Calu3 (cell line): ENCODE measurements around the gene CYSTM1. TPM values are rescaled to one million over a fixed set of nuclear protein-coding genes. Genes with fewer than 3 reads are reported as not detected.

ENCODE experiments used
- Bru-seq: library from RNA; stranded (reverse); fragments of 400-500 nt; gene quantifications from one replicate; lab custom pipeline; 2021; lab: Mats Ljungman, UMichigan
- BruChase-seq, 2 experiments: library from RNA; stranded (reverse); fragments of 400-500 nt; gene quantifications; one replicate each; lab custom pipeline; 2021; lab: Mats Ljungman, UMichigan
- BruUV-seq: library from RNA; stranded (reverse); fragments of 400-500 nt; replicated peaks from 2 replicates; lab custom pipeline; 2021; lab: Mats Ljungman, UMichigan
- CTCF ChIA-PET: fragments of 300-600 bp; sonication (Branson Sonifier 250); formaldehyde crosslinking; loops from one replicate; lab custom pipeline; 2022; ENCODE audit warnings: antibody characterized with exemption; lab: Charles Lee
- DNase-seq: peaks from one replicate; pipeline ENCODE4 v3.0.0; 2022
- H3K27ac Mint-ChIP-seq: one replicate; pipeline ENCODE4 v1.8.0; 2022; ENCODE audit warnings: mixed read lengths; ENCODE audit not compliant: unreplicated experiment
- H3K27me3 Mint-ChIP-seq: one replicate; pipeline ENCODE4 v1.8.0; 2022; ENCODE audit warnings: mixed read lengths; ENCODE audit not compliant: unreplicated experiment
- H3K36me3 Mint-ChIP-seq: one replicate; pipeline ENCODE4 v1.8.0; 2022; ENCODE audit warnings: mild to moderate bottlenecking, moderate library complexity, mixed read lengths; ENCODE audit not compliant: insufficient read depth, unreplicated experiment
- H3K4me1 Mint-ChIP-seq: one replicate; pipeline ENCODE4 v1.8.0; 2022; ENCODE audit warnings: mild to moderate bottlenecking, low read depth, mixed read lengths; ENCODE audit not compliant: unreplicated experiment
- H3K4me3 Mint-ChIP-seq: one replicate; pipeline ENCODE4 v1.8.0; 2022; ENCODE audit warnings: mild to moderate bottlenecking, low read depth, moderate library complexity, mixed read lengths; ENCODE audit not compliant: unreplicated experiment
- H3K9me3 Mint-ChIP-seq: one replicate; pipeline ENCODE4 v1.8.0; 2022; ENCODE audit warnings: low read depth, mixed read lengths; ENCODE audit not compliant: unreplicated experiment
- CTCF ChIP-seq: fragments of 200-600 bp; IDR thresholded peaks from one replicate; pipeline ENCODE4 v1.8.0; 2022; ENCODE audit warnings: antibody characterized with exemption; ENCODE audit not compliant: unreplicated experiment
- intact Hi-C: fragments of 100-400 bp; cut with micrococcal nuclease; formaldehyde crosslinking; loops from one replicate; pipeline ENCODE4 v1.10.0; 2022; ENCODE audit not compliant: unreplicated experiment
- long read RNA-seq: library from polyadenylated mRNA; stranded (forward); transcript quantifications from one replicate; pipeline ENCODE4 v2.0.0, GENCODE V29; 2022
- total RNA-seq: library from RNA; stranded (reverse); gene quantifications from 2 replicates; pipeline ENCODE4 v1.2.3, GENCODE V29; 2022

CYSTM1 gene
- 198 and 259 TPM in 2 replicates for total RNA-seq
- percentile 94 among the genes with signal in this experiment for Bru-seq, nascent RNA
- percentile 73 among the genes with signal in this experiment for BruChase-seq, experiment 1, labeled RNA remaining after a 6-hour chase
- BruChase-seq, experiment 2, labeled RNA remaining after a 2-hour chase = percentile 65 among the genes with signal in this experiment
- long read RNA-seq, transcript CYSTM1-201 (3 exons, 1,336 nt) = major isoform, 741 of 869 reads
- long read RNA-seq, partial matches to known transcripts = 65 of 869 reads
- long read RNA-seq, other reads (novel, unspliced or antisense) = 60 of 869 reads

- intact Hi-C loops = loop anchor here (5.0 kb wide), 1 partner anchor 173 kb away; the partner anchor contains the start of gene HBEGF
- TF ChIP-seq CTCF = no peak
- Mint-ChIP-seq H3K27ac (peak within 1 kb of the TSS; percentile 97), H3K27me3 (peaks cover 16% of the 10 kb centered on the region), H3K9me3 (no peaks in the 10 kb centered on the region), H3K4me3 (peak within 1 kb of the TSS; percentile 88), H3K4me1 (peaks cover 42% of the 10 kb centered on the region), H3K36me3 (peaks cover 55% of the 10 kb centered on the region)
- peak; percentile 99 for DNase-seq
- TSS peak; percentile 83 for BruUV-seq
- CTCF ChIA-PET = interaction anchor here (0.5 to 2.2 kb wide), 2 partner anchors 10 to 56 kb away, joined by 3 to 7 read pairs; no protein-coding TSS in a partner anchor
Measured at GRCh38 chr5:140174465-140175366, at the start of gene CYSTM1. Gene CYSTM1, plus strand, starts transcription at chr5:140175188. Its CDS starts 19,278 bp downstream, at chr5:140194466.

- H3K36me3 Mint-ChIP-seq = no peaks in the 10 kb centered on the region
- H3K27me3 Mint-ChIP-seq = no peaks in the 10 kb centered on the region
- peaks cover 13% of the 10 kb centered on the region for H3K4me1 Mint-ChIP-seq
- CTCF ChIA-PET = interaction anchor here (1.3 kb wide), 1 partner anchor 7 kb away, joined by 3 read pairs; no protein-coding TSS in a partner anchor
- DNase-seq = no peak
- H3K4me3 Mint-ChIP-seq = no peak within 1 kb of the TSS
- no peak for TF ChIP-seq CTCF
- no TSS peak for BruUV-seq
- no peaks in the 10 kb centered on the region for H3K9me3 Mint-ChIP-seq
- H3K27ac Mint-ChIP-seq = no peak within 1 kb of the TSS
- intact Hi-C loops = no loop called here
Measured at GRCh38 chr5:140125637-140126036, 49.4 kb upstream of the CYSTM1 start, which contains the start of gene IGIP. Gene IGIP, plus strand, starts transcription at chr5:140125937. Its CDS starts 2,540 bp downstream, at chr5:140128477.

- CTCF ChIA-PET = interaction anchor here (0.9 to 1.3 kb wide), 2 partner anchors 8 to 12 kb away, joined by 3 to 4 read pairs; partner anchors contain the start of gene PURA
- Mint-ChIP-seq H3K4me3 (no peak overlapping the region), H3K27ac (no peak overlapping the region), H3K36me3 (no peaks in the 10 kb centered on the region), H3K4me1 (peaks cover 14% of the 10 kb centered on the region), H3K27me3 (no peaks in the 10 kb centered on the region), H3K9me3 (no peaks in the 10 kb centered on the region)
- no peak for TF ChIP-seq CTCF
- no TSS peak for BruUV-seq
- no peak for DNase-seq
- intact Hi-C loops = no loop called here
Measured at GRCh38 chr5:140126315-140127012, 48.5 kb upstream of the CYSTM1 start.

GRCh38 chr5:140128376-140128775 is 46.6 kb upstream of the CYSTM1 start:
- no TSS peak for BruUV-seq
- H3K36me3 Mint-ChIP-seq = no peaks in the 10 kb centered on the region
- intact Hi-C loops = no loop called here
- no peaks in the 10 kb centered on the region for H3K27me3 Mint-ChIP-seq
- CTCF ChIA-PET = no interaction called here
- no peak overlapping the region for H3K4me3 Mint-ChIP-seq
- peaks cover 21% of the 10 kb centered on the region for H3K4me1 Mint-ChIP-seq
- no peak overlapping the region for H3K27ac Mint-ChIP-seq
- no peak for DNase-seq
- TF ChIP-seq CTCF = no peak
- H3K9me3 Mint-ChIP-seq = no peaks in the 10 kb centered on the region
